ENCODE data around the gene ZNF483. TPM values are rescaled to one million over a fixed set of nuclear protein-coding genes. Genes with fewer than 3 reads are reported as not detected.
"Not testable (repeated sequence)": the region's sequence is repeated elsewhere in the genome, so short reads cannot be mapped to it uniquely, and the experiment has no call there.

ZNF483 gene
- 1 to 10 TPM; 2.8 to 4.3 TPM for total RNA-seq

- Mint-ChIP-seq H3K27me3 (peaks cover 9 to 18% of the 10 kb centered on the region in 2 donors), H3K36me3 (peaks cover 17% of the 10 kb centered on the region), H3K4me3 (peak within 1 kb of the TSS; percentile 77), H3K9me3 (peaks cover 7% of the 10 kb centered on the region), H3K4me1 (ENCODE audit: low read depth in 2 of 2) (peaks cover 23 to 28% of the 10 kb centered on the region in 2 donors), H3K27ac (peak within 1 kb of the TSS; percentile 53 to 67)
- DNase-seq (ENCODE audit: low spot score) (peak; percentile 68), ATAC-seq (peak; percentile 69 to 80)
Measured at GRCh38 chr9:111525056-111525977, at the start of gene ZNF483. Gene ZNF483 (plus strand): TSS chr9:111525179. CDS start chr9:111527396, 2,217 bp downstream.

- Mint-ChIP-seq H3K4me3 (no peak overlapping the region), H3K27ac (no peak overlapping the region), H3K36me3 (no peaks in the 10 kb centered on the region)
Measured at GRCh38 chr9:111475195-111475594, 49.8 kb upstream of the ZNF483 start.

GRCh38 chr9:111477677-111478076 lies 47.3 kb upstream of the ZNF483 start:
- no peak for DNase-seq (ENCODE audit: low spot score)
- no peaks in the 10 kb centered on the region for H3K9me3 Mint-ChIP-seq
- peak overlapping the region; percentile 9 for H3K4me3 Mint-ChIP-seq
- peaks cover 50 to 53% of the 10 kb centered on the region in 2 donors for H3K4me1 Mint-ChIP-seq (ENCODE audit: low read depth in 2 of 2)
- H3K27ac Mint-ChIP-seq: peak overlapping the region in 1 of 2 donors; percentile 32
- ATAC-seq: no peak
- no peaks in the 10 kb centered on the region for H3K36me3 Mint-ChIP-seq
- H3K27me3 Mint-ChIP-seq: no peaks in the 10 kb centered on the region

More at GRCh38 chr9:111475195-111475594, 49.8 kb upstream of the ZNF483 start:
- Mint-ChIP-seq H3K27me3 (no peaks in the 10 kb centered on the region), H3K4me1 (ENCODE audit: low read depth in 2 of 2) (peaks cover 44 to 47% of the 10 kb centered on the region in 2 donors), H3K9me3 (no peaks in the 10 kb centered on the region)
- no peak for ATAC-seq
- DNase-seq (ENCODE audit: low spot score): no peak

- H3K9me3 Mint-ChIP-seq: no peaks in the 10 kb centered on the region
- DNase-seq (ENCODE audit: low spot score) (no peak), ATAC-seq (no peak)
- H3K36me3 Mint-ChIP-seq: no peaks in the 10 kb centered on the region
- peaks cover 38% of the 10 kb centered on the region in 2 donors for H3K4me1 Mint-ChIP-seq (ENCODE audit: low read depth in 2 of 2)
- H3K27me3 Mint-ChIP-seq: no peaks in the 10 kb centered on the region
- H3K27ac Mint-ChIP-seq: peak overlapping the region; percentile 72 to 91
- peak overlapping the region; percentile 82 for H3K4me3 Mint-ChIP-seq
Measured at GRCh38 chr9:111481885-111482636, 42.9 kb upstream of the ZNF483 start.

GRCh38 chr9:111482694-111483438 lies 42.1 kb upstream of the ZNF483 start:
- DNase-seq (ENCODE audit: low spot score) (peak; percentile 81), ATAC-seq (peak; percentile 55 to 68)
- H3K27me3 Mint-ChIP-seq: peaks cover 3 to 8% of the 10 kb centered on the region in 2 donors
- H3K27ac Mint-ChIP-seq: peak overlapping the region; percentile 72 to 91
- H3K4me1 Mint-ChIP-seq (ENCODE audit: low read depth in 2 of 2): peaks cover 31 to 32% of the 10 kb centered on the region in 2 donors
- H3K36me3 Mint-ChIP-seq: no peaks in the 10 kb centered on the region
- no peaks in the 10 kb centered on the region for H3K9me3 Mint-ChIP-seq
- peak overlapping the region; percentile 82 for H3K4me3 Mint-ChIP-seq

GRCh38 chr9:111483439-111483857 lies 41.5 kb upstream of the ZNF483 start:
- Mint-ChIP-seq H3K9me3 (no peaks in the 10 kb centered on the region), H3K27me3 (peaks cover 3 to 8% of the 10 kb centered on the region in 2 donors)

GRCh38 chr9:111483858-111484571 lies 41.0 kb upstream of the ZNF483 start, which contains the start of gene ECPAS:
Gene ECPAS (minus strand): TSS chr9:111484383. CDS start chr9:111472918, 11,465 bp downstream.
- Mint-ChIP-seq H3K4me1 (ENCODE audit: low read depth in 2 of 2) (peaks cover 26 to 27% of the 10 kb centered on the region in 2 donors), H3K4me3 (peak within 1 kb of the TSS; percentile 84)
- peak; percentile 92 for DNase-seq (ENCODE audit: low spot score)

More at GRCh38 chr9:111483439-111483857, 41.5 kb upstream of the ZNF483 start:
- ATAC-seq: peak; percentile 63 to 68
- Mint-ChIP-seq H3K27ac (no peak overlapping the region), H3K36me3 (no peaks in the 10 kb centered on the region), H3K4me3 (no peak overlapping the region), H3K4me1 (ENCODE audit: low read depth in 2 of 2) (peaks cover 31 to 32% of the 10 kb centered on the region in 2 donors)
- peak; percentile 65 for DNase-seq (ENCODE audit: low spot score)

GRCh38 chr9:111484572-111484894 lies 40.4 kb upstream of the ZNF483 start:
- DNase-seq (ENCODE audit: low spot score) (no peak), ATAC-seq (no peak)
- peak overlapping the region; percentile 85 to 87 for H3K27ac Mint-ChIP-seq
- no peaks in the 10 kb centered on the region for H3K36me3 Mint-ChIP-seq
- peak overlapping the region; percentile 84 for H3K4me3 Mint-ChIP-seq
- H3K4me1 Mint-ChIP-seq (ENCODE audit: low read depth in 2 of 2): peaks cover 24 to 27% of the 10 kb centered on the region in 2 donors
- peaks cover 3 to 8% of the 10 kb centered on the region in 2 donors for H3K27me3 Mint-ChIP-seq
- H3K9me3 Mint-ChIP-seq: no peaks in the 10 kb centered on the region

More at GRCh38 chr9:111483858-111484571, 41.0 kb upstream of the ZNF483 start, which contains the start of gene ECPAS:
- ATAC-seq: peak; percentile 84 to 90
- peak within 1 kb of the TSS; percentile 85 to 87 for H3K27ac Mint-ChIP-seq
- no peaks in the 10 kb centered on the region for H3K36me3 Mint-ChIP-seq
- peaks cover 3 to 8% of the 10 kb centered on the region in 2 donors for H3K27me3 Mint-ChIP-seq
- no peaks in the 10 kb centered on the region for H3K9me3 Mint-ChIP-seq

- H3K9me3 Mint-ChIP-seq; H3K4me1 Mint-ChIP-seq (ENCODE audit: low read depth in 2 of 2); DNase-seq (ENCODE audit: low spot score); H3K4me3 Mint-ChIP-seq; H3K27ac Mint-ChIP-seq; H3K36me3 Mint-ChIP-seq; ATAC-seq: not testable (repeated sequence)
- H3K27me3 Mint-ChIP-seq: peaks cover 13 to 22% of the 10 kb centered on the region in 2 donors
Measured at GRCh38 chr9:111497196-111497595, 27.8 kb upstream of the ZNF483 start.

- Mint-ChIP-seq H3K9me3 (no peaks in the 10 kb centered on the region), H3K4me1 (ENCODE audit: low read depth in 2 of 2) (no peaks in the 10 kb centered on the region), H3K27me3 (peaks cover 13 to 23% of the 10 kb centered on the region in 2 donors), H3K36me3 (no peaks in the 10 kb centered on the region), H3K27ac (no peak overlapping the region), H3K4me3 (no peak overlapping the region)
- DNase-seq (ENCODE audit: low spot score) (no peak), ATAC-seq (no peak)
Measured at GRCh38 chr9:111501005-111501562, 23.9 kb upstream of the ZNF483 start.

- DNase-seq (ENCODE audit: low spot score) (no peak), ATAC-seq (no peak)
- H3K4me1 Mint-ChIP-seq (ENCODE audit: low read depth in 2 of 2): no peaks in the 10 kb centered on the region
- peaks cover 13 to 23% of the 10 kb centered on the region in 2 donors for H3K27me3 Mint-ChIP-seq
- no peaks in the 10 kb centered on the region for H3K9me3 Mint-ChIP-seq
- no peak overlapping the region for H3K4me3 Mint-ChIP-seq
- H3K27ac Mint-ChIP-seq: no peak overlapping the region
- H3K36me3 Mint-ChIP-seq: no peaks in the 10 kb centered on the region
Measured at GRCh38 chr9:111501648-111502047, 23.3 kb upstream of the ZNF483 start.

- no peak overlapping the region for H3K27ac Mint-ChIP-seq
- no peaks in the 10 kb centered on the region for H3K36me3 Mint-ChIP-seq
- no peak for DNase-seq (ENCODE audit: low spot score)
- H3K4me3 Mint-ChIP-seq: no peak overlapping the region
- H3K9me3 Mint-ChIP-seq: no peaks in the 10 kb centered on the region
- H3K27me3 Mint-ChIP-seq: peaks cover 12 to 22% of the 10 kb centered on the region in 2 donors
- ATAC-seq: peak; percentile 17 to 20
- no peaks in the 10 kb centered on the region for H3K4me1 Mint-ChIP-seq (ENCODE audit: low read depth in 2 of 2)
Measured at GRCh38 chr9:111502506-111502905, 22.5 kb upstream of the ZNF483 start.
